HTERT RPE-1 (cell line): ENCODE data around the gene OARD1.

Source experiments
- in situ Hi-C: fragments of 300-500 bp; cut with MboI; formaldehyde crosslinking; loops from 4 replicates; pipeline ENCODE4 v1.14.3; 2020; ENCODE audit warnings: low sequenced_read_pairs

The OARD1 gene

DNA sequence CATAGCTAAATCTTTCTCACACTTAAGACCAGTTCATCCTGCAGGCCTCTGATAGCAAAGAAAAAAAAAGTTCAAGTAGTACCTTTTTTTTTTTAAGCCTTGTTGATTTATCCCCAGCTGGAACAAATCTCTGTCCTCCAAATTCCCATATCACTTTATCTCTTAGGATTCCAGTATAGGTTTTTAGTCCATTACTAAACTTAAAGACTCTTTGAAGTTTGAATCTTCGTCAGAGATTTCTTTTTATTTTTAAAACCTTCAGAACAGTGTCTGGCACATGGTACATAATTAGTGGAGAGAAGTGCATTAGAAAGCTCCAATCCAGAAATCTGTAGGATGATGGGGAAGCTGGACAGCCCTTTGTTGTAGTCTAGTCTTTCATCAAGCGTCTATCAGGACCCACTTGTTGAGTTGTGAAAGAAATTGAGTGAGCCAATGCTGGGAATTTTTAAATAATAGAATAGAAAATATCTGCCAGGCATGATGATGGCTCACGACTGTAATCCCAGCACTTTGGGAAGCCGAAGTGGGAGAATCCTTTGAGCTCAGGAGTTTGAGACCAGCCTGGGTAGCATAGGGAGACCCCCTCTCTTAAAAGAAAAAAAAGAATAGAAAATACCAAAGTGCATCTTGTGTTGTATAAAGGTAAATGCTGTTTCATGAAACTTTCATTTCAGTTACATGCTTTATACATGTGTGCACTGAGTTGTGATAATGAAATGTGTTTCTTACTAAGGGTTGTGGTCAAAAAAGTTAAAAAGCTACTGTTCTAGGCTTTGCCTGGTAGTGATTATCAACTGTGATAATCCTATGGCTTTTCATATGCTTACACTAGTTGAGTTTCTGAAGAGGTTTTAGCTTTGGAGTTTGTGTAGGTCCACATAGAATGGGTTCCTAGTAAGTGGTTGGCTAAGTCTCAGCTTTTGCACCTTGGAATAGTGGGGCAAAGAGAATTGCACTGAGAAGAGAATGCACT lies 3.8 kb upstream of the OARD1 start:
- in situ Hi-C loops, result no loop called here

GRCh38 chr6:41074692-41075436 lies 2.7 kb upstream of the OARD1 start:
- in situ Hi-C loops, result no loop called here

- in situ Hi-C loops, result no loop called here
These were observed 2.0 kb upstream of the OARD1 start for GRCh38 chr6:41073968-41074691.

- in situ Hi-C loops, result no loop called here
These were observed 1.2 kb upstream of the OARD1 start for GRCh38 chr6:41073203-41073967.

GRCh38 chr6:41072836-41073202 lies 663 bp upstream of the OARD1 start, which contains the start of gene NFYA:
Gene NFYA, plus strand, starts transcription at chr6:41072974. Its CDS starts 6,116 bp downstream, at chr6:41079090.
- in situ Hi-C loops, result no loop called here

- in situ Hi-C loops, result no loop called here
These were observed 644 bp downstream of the OARD1 start for GRCh38 chr6:41071501-41071922.

DNA sequence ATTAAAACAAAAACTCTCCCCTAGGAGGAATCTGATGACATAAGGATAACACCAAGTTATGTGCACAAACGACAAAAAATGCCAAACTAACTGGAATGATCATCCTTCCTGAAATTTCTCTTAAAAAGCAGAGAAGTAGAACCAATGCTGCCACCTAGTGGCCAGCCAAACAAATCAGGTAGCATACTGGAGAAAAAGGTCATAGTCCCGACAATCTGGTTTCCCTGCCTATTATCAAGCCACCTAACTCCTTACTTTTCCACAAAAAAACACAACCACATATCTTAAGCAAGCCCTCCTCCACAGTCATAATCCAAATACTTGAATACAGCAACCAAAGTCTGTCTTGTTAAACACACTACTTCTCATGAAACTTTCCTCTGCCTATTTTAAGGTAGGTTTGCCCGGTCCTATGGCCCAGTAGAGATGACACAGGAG lies 5.3 kb downstream of the OARD1 start:
- in situ Hi-C loops, result no loop called here

- in situ Hi-C loops, result no loop called here
These were observed 6.6 kb downstream of the OARD1 start for GRCh38 chr6:41065550-41066026.

- in situ Hi-C loops, result no loop called here
These were observed 7.3 kb downstream of the OARD1 start for GRCh38 chr6:41064841-41065240.

DNA sequence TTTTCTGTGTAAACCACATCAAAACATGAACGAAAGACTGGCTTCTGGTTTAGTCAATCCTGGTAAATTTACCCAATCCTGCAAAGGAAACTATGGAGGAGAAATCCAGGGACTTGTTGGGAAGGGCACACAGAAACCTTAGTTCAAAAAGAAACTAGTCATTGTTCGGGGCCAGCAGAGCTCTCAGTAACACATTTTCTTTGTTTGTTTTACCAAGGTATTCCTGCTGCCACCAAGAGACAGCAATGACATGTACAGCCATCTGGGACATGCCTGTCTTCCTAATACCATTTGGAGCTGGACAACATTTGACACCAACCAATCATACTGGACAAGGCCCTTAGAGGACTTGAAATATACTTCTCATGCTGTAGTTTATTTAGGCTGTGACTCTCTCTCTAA lies 8.3 kb downstream of the OARD1 start:
- in situ Hi-C loops, result no loop called here

DNA sequence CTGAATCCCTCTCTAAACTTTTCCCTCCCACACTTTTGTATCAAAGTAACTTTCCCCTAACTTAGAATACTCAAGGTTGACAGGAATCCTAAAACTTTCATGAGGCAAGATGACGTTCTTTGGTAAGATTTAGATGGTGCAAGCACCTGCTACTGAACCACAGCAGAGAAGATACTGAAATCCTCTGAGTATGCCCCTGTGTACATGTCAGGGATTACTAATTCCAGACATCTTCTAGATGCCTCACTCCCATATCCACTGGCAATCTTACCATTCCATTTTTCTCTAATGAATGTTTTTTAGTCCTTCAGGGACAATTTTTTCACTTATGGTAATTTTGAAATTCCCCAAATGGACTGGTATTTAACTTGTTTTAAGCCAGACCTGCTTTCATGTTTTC lies 10.1 kb downstream of the OARD1 start:
- in situ Hi-C loops, result no loop called here

DNA sequence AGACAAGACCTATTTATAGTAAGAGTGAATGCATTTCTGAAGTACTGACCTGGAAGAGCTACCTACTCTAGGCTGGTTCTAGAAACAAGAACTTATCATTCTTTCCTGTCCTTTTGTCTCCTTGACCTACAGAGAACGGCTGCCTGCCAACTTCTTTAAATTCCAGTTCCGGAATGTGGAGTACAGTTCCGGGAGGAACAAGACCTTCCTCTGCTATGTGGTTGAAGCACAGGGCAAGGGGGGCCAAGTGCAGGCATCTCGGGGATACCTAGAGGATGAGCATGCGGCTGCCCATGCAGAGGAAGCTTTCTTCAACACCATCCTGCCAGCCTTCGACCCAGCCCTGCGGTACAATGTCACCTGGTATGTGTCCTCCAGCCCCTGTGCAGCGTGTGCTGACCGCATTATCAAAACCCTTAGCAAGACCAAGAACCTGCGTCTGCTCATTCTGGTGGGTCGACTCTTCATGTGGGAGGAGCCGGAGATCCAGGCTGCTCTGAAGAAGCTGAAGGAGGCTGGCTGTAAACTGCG lies 10.9 kb downstream of the OARD1 start:
- in situ Hi-C loops, result no loop called here

DNA sequence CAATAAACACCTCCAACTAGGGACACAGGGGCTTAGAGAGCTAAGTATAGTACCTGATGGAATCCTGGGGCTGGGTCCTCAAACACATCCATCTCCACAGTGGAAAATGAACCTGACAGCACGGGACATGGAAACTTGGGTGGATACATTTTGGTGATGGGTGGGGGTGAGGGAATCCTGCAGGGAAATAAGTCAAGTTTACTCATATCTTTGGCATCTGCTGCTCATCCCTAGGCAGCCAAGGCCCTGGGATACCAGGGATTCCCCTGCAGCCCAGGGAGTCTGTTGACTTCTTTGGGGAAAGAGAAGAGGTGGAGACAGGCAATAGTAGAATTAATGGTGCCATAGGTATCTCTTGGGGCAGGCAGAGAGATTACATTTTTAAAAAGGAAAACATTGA lies 12.6 kb downstream of the OARD1 start:
- in situ Hi-C loops, result no loop called here

- in situ Hi-C loops, result no loop called here
These were observed 13.4 kb downstream of the OARD1 start for GRCh38 chr6:41058783-41059181.

DNA sequence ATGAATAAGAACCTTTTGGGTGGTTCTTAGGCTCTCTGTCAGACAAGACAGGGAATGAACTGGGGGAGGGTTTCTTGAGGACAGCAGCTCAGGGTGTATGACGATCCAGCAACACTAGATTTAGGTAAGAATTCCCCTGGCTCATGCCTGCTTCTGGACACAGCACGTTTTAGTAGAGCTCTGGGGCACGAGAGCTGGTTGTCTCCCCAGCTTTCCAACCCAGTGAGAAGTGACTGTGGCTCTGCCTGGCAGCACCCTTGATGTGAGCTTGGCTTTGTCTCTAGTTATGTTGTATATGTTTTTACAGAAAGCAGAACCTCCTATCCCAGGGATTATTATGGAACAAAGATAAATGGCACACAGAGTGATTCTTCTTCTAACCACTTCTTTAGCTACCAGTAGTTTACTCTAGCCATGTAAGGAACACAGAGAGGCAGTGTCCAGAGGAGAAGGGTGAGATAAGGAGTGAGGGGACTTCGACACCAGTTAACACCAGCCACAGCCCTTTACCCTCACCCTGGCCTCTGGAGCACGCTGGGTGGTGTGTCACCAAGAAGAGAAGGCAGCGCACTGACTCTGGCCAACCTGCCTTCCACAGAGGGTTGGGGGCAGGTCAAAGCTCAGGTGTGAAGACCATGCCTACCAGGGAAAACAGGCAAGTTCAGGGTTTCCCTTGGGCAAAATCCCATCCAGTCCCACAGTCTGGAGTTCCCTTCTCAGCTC lies 15.2 kb downstream of the OARD1 start:
- in situ Hi-C loops, result no loop called here

DNA sequence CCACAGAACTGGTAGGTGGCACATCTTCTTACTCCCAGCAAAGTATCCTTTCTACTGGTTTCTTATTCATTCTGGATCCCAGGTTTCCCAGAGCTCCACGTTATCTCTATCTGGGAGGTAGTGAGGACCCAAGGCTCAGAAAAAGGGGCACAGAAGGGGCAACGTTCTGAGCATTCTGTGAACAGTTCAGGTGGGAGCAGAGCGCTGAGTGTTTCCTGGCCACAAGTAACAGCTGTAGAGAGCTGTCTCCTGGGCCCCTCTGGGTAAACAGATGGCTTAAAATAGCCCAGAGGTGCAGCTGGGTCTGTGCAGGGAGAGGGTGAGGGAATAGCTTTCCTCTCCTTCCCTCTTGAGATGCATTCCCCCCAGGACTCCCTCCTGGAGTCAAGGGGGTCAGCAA lies 17.0 kb downstream of the OARD1 start:
- in situ Hi-C loops, result no loop called here

DNA sequence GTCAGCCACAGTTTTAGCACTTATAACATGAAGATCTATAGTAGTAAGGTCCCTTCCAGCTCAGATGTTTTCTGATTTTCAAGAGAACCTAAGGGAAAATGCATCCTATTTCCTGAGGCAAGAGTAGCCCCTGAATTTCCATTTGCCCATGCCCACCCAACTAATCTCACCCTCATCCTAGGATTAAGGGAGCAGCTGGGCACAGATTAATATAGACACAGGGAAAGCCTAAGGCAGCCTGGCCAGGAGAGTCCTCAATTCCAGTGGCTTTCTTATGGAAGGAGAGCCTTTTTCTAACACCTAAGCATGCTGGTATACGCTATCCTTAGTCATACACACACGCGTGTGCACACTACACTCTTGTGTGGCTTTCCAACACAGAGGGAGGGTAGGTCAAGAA lies 17.6 kb downstream of the OARD1 start:
- in situ Hi-C loops, result no loop called here

DNA sequence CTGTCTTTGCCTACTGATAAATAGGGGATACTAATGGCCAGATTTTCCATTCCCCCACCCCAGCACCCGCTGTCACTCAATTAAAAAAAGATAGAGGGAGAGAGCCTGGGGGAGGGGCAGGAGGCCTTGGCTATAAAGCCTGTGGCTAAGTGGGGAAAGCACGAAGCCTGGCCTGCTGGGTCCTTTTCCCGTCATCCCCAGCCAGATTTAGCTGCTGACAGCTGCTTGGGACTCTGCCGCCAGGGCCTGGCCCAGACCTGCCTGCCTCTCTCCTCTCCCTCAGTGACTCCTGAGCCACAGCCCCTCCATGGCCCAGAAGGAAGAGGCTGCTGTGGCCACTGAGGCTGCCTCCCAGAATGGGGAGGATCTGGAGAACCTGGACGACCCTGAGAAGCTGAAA lies 19.1 kb downstream of the OARD1 start, which contains the start of gene APOBEC2:
Gene APOBEC2 (plus strand): TSS at position 162 of the 400 bp plus-strand sequence. CDS start 146 bp downstream, at position 308.
- in situ Hi-C loops, result no loop called here

GRCh38 chr6:41051873-41052272 lies 20.3 kb downstream of the OARD1 start:
- in situ Hi-C loops, result no loop called here
